ENCODE results near the gene CNEP1R1. TPM values are rescaled to one million over a fixed set of nuclear protein-coding genes. Genes with fewer than 3 reads are reported as not detected.

CNEP1R1 gene
- total RNA-seq, 1 experiment from 2014 or later = 13.8 TPM

DNA sequence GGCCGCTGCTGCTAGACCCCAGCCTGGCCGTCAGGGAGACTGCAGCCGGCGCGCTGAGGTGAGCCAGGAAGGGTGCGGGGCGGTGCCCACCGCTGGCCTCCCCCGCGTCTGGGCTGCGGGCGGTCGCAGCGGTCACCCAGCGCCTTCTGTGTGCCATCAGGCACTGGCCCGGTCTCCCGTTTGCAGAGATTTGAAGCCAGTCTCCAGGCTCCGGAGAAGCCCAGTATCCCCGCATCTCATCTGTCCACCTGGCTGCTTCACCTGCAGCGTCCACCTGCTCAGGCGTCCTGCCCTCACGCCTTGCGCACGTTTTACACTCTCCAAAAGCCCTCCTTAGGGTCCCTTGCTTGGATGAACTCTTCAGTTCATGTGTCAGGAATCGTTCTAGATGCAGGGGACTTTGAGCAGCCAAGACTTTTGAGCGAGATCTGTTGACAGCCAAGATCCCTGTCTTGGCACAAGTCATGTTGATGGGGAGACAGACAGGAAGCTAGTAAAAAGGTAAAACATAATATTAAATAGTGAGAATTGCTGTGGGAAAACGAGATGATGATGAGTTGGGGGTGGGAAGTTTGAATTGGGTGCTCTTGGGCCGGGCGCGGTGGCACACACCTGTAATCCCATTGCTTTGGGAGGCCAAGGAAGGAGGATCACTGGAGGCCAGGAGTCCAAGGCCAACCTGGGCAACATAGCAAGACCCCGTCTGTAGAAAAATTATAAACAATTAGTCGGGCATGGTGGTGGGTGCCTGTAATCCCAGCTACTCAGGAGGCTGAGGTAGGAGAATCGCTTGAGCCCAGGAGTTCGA lies 41.7 kb downstream of the CNEP1R1 start:
- Mint-ChIP-seq H3K4me3 (peak overlapping the region; percentile 78), H3K27me3 (ENCODE audit: low read depth) (no peaks in the 10 kb centered on the region; the same call in 1 of the 2 replicates), H3K4me1 (peaks cover 17% of the 10 kb centered on the region), H3K9me3 (no peaks in the 10 kb centered on the region), H3K36me3 (peaks cover 19% of the 10 kb centered on the region), H3K27ac (peak overlapping the region; percentile 58)
- DNase-seq (ENCODE audit: low spot score) = no peak
- TF ChIP-seq IRF2 (CRISPR knock-in tag; IDR thresholded peaks at IDR 0.05; ENCODE audit: borderline replicate concordance, low read depth) = no peak
- TF ChIP-seq ZNF232 (CRISPR knock-in tag; IDR thresholded peaks at IDR 0.05) = peak; percentile 57; the same call in 1 of the 2 replicates
- no peak for TF ChIP-seq EMX1 (CRISPR knock-in tag; IDR thresholded peaks at IDR 0.05)
- no peak for TF ChIP-seq ETV6 (CRISPR knock-in tag; IDR thresholded peaks at IDR 0.05)
- TF ChIP-seq GRHL2 (CRISPR knock-in tag; IDR thresholded peaks at IDR 0.05; ENCODE audit: insufficient replicate concordance, severe bottlenecking) = no peak
- peak; percentile 6; the same call in 1 of the 2 replicates for TF ChIP-seq KAT7 (CRISPR knock-in tag; IDR thresholded peaks at IDR 0.05; ENCODE audit: borderline replicate concordance)
- TF ChIP-seq RORB (CRISPR knock-in tag; IDR thresholded peaks at IDR 0.05) = no peak
- peak; percentile 100 for TF ChIP-seq ZNF121 (CRISPR knock-in tag; IDR thresholded peaks at IDR 0.05)
- 0 out of 2 replicates have a peak, but pooled peaks have one; percentile 69 for TF ChIP-seq ELF4 (CRISPR knock-in tag; IDR thresholded peaks at IDR 0.05; ENCODE audit: low read depth)
- no peak for TF ChIP-seq NR3C1 (CRISPR knock-in tag; conservative IDR thresholded peaks at IDR 0.05; ENCODE audit: low read depth)
- no peak for TF ChIP-seq ZNF423 (CRISPR knock-in tag; IDR thresholded peaks at IDR 0.05)
- ChIA-PET CTCF (interaction anchor here (0.7 to 3.8 kb wide), 9 partner anchors 28 to 260 kb away, joined by 3 to 50 read pairs (median 4); partner anchors contain the start of gene CNEP1R1), POLR2A (interaction anchor here (0.6 to 0.9 kb wide), 3 partner anchors 42 to 56 kb away, joined by 3 to 5 read pairs (median 4); partner anchors contain the start of gene CNEP1R1)
- no peak; the same call in 1 of the 2 replicates for ATAC-seq

DNA sequence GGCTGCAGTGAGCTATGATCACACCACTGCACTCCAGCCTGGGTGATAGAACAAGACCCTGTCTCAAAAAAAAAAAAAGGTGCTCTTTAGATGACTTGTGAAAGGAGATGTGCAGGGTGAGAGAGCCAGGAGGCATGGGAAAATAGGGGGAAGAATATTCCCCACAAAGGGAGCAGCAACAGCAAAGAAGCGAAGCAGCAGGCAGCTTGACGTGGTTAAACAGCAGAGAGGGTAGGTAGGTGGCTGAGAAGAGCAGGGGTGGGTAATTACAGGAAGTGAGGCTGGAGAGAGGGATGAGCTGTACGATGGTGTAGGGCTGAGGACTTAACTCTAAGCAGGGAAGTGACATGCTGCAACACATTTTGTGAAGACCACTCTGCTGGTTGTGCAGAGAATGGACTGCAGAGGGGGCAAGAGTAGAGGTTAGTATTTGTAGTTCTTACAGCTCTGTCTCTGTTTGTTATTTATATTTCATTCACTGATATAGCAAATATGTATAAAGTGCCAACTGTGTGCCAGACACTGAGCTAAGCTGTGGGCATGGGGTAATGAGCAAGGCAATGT lies 42.3 kb downstream of the CNEP1R1 start:
- DNase-seq (ENCODE audit: low spot score) (no peak), ATAC-seq (peak; percentile 39)
- POLR2A ChIA-PET = interaction anchor here (0.9 kb wide), 1 partner anchor 43 kb away, joined by 4 read pairs; the partner anchor contains the start of gene CNEP1R1
- TF ChIP-seq ZNF317 (CRISPR knock-in tag; IDR thresholded peaks at IDR 0.05; ENCODE audit: borderline replicate concordance, low read depth) = no peak
- TF ChIP-seq, protein P1, sequence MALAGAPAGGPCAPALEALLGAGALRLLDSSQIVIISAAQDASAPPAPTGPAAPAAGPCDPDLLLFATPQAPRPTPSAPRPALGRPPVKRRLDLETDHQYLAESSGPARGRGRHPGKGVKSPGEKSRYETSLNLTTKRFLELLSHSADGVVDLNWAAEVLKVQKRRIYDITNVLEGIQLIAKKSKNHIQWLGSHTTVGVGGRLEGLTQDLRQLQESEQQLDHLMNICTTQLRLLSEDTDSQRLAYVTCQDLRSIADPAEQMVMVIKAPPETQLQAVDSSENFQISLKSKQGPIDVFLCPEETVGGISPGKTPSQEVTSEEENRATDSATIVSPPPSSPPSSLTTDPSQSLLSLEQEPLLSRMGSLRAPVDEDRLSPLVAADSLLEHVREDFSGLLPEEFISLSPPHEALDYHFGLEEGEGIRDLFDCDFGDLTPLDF (CRISPR knock-in tag; IDR thresholded peaks at IDR 0.05) = no peak
- TF ChIP-seq FOXK1 (CRISPR knock-in tag; IDR thresholded peaks at IDR 0.05) = no peak
- TF ChIP-seq, protein P2, sequence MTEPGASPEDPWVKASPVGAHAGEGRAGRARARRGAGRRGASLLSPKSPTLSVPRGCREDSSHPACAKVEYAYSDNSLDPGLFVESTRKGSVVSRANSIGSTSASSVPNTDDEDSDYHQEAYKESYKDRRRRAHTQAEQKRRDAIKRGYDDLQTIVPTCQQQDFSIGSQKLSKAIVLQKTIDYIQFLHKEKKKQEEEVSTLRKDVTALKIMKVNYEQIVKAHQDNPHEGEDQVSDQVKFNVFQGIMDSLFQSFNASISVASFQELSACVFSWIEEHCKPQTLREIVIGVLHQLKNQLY (CRISPR knock-in tag; IDR thresholded peaks at IDR 0.05) = no peak
- TF ChIP-seq, protein P3, sequence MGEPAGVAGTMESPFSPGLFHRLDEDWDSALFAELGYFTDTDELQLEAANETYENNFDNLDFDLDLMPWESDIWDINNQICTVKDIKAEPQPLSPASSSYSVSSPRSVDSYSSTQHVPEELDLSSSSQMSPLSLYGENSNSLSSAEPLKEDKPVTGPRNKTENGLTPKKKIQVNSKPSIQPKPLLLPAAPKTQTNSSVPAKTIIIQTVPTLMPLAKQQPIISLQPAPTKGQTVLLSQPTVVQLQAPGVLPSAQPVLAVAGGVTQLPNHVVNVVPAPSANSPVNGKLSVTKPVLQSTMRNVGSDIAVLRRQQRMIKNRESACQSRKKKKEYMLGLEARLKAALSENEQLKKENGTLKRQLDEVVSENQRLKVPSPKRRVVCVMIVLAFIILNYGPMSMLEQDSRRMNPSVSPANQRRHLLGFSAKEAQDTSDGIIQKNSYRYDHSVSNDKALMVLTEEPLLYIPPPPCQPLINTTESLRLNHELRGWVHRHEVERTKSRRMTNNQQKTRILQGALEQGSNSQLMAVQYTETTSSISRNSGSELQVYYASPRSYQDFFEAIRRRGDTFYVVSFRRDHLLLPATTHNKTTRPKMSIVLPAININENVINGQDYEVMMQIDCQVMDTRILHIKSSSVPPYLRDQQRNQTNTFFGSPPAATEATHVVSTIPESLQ (CRISPR knock-in tag; IDR thresholded peaks at IDR 0.05) = no peak
- peak overlapping the region; percentile 78 for H3K4me3 Mint-ChIP-seq
- H3K4me1 Mint-ChIP-seq = peaks cover 17% of the 10 kb centered on the region
- CTCF ChIA-PET = interaction anchor here (1.0 to 3.8 kb wide), 7 partner anchors 29 to 260 kb away, joined by 3 to 50 read pairs (median 4); partner anchors contain the start of gene CNEP1R1
- peak overlapping the region; percentile 38 for H3K27ac Mint-ChIP-seq
- peaks cover 19% of the 10 kb centered on the region for H3K36me3 Mint-ChIP-seq
- no peaks in the 10 kb centered on the region for H3K9me3 Mint-ChIP-seq
- no peaks in the 10 kb centered on the region; the same call in 1 of the 2 replicates for H3K27me3 Mint-ChIP-seq (ENCODE audit: low read depth)

DNA sequence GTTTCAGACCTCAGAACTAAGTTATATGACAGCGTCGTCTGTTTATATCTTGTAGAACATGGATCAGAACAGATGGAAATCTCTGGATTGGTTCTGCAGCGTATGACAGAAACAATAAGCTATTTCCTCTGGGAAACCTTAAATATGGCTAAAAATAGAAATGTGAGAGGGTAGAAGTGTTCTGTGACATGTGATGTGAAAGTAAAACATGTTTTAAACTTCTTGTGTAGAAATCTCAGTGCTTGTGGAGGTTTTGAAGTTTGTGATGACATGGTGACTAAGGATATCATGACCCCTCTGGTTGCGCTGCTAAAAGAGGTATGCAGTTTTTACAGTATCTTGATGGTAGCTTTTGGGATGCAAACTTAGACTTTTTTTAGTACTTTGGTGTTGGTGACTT lies 43.5 kb downstream of the CNEP1R1 start:
- Mint-ChIP-seq H3K9me3 (no peaks in the 10 kb centered on the region), H3K27ac (no peak overlapping the region), H3K27me3 (ENCODE audit: low read depth) (no peaks in the 10 kb centered on the region; the same call in 1 of the 2 replicates), H3K36me3 (peaks cover 19% of the 10 kb centered on the region), H3K4me3 (no peak overlapping the region), H3K4me1 (peaks cover 19% of the 10 kb centered on the region)
- POLR2A ChIA-PET = no interaction called here
- no peak for DNase-seq (ENCODE audit: low spot score)
- CTCF ChIA-PET = interaction anchor here (3.6 to 3.8 kb wide), 2 partner anchors 43 to 142 kb away, joined by 45 to 50 read pairs; partner anchors contain the start of gene CNEP1R1
- no peak for ATAC-seq
- TF ChIP-seq, protein P4, sequence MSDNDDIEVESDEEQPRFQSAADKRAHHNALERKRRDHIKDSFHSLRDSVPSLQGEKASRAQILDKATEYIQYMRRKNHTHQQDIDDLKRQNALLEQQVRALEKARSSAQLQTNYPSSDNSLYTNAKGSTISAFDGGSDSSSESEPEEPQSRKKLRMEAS (CRISPR knock-in tag; IDR thresholded peaks at IDR 0.05) = no peak
- TF ChIP-seq ZNF263 (CRISPR knock-in tag; IDR thresholded peaks at IDR 0.05; ENCODE audit: low read depth) (no peak), ZNF121 (CRISPR knock-in tag; IDR thresholded peaks at IDR 0.05) (no peak), TCF7 (CRISPR knock-in tag; IDR thresholded peaks at IDR 0.05; ENCODE audit: low read depth) (no peak)
- TF ChIP-seq, protein P5, sequence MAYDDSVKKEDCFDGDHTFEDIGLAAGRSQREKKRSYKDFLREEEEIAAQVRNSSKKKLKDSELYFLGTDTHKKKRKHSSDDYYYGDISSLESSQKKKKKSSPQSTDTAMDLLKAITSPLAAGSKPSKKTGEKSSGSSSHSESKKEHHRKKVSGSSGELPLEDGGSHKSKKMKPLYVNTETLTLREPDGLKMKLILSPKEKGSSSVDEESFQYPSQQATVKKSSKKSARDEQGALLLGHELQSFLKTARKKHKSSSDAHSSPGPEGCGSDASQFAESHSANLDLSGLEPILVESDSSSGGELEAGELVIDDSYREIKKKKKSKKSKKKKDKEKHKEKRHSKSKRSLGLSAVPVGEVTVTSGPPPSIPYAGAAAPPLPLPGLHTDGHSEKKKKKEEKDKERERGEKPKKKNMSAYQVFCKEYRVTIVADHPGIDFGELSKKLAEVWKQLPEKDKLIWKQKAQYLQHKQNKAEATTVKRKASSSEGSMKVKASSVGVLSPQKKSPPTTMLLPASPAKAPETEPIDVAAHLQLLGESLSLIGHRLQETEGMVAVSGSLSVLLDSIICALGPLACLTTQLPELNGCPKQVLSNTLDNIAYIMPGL (CRISPR knock-in tag; IDR thresholded peaks at IDR 0.05) = no peak

All from WTC11 (cell line).